Upper lobe of left lung (tissue), 6 donors: ENCODE data around the gene PPL. TPM values are rescaled to one million over a fixed set of nuclear protein-coding genes. Genes with fewer than 3 reads are reported as not detected.

Experiments
- ATAC-seq, 2 donors: fragments of 200-7000 bp; cut with Tn5 transposase; one replicate each; pipeline ENCODE4 v1.9.1; 2022; ENCODE audit warnings: mild to moderate bottlenecking in 2 of 2, moderate library complexity in 2 of 2; ENCODE audit not compliant: low FRiP score in 2 of 2
- DNase-seq, 2 donors: peaks; one replicate each; pipeline ENCODE4 v3.0.0-alpha.2; 2019 to 2020
- H3K27ac ChIP-seq, 4 donors: fragments of 200-600 bp; sonication (generic); one replicate each; pipeline ENCODE4 v1.5.1; 2016 to 2019
- H3K27me3 ChIP-seq, 4 donors: fragments of 200-600 bp; sonication (generic); one replicate each; pipeline ENCODE4 v1.5.1; 2017 to 2019
- H3K36me3 ChIP-seq, 4 donors: fragments of 200-600 bp; sonication (generic); one replicate each; pipeline ENCODE4 v1.5.1; 2016 to 2019
- H3K4me1 ChIP-seq, 4 donors: fragments of 200-600 bp; sonication (generic); one replicate each; pipeline ENCODE4 v1.5.1; 2018 to 2019
- H3K4me3 ChIP-seq, 4 donors: fragments of 200-600 bp; sonication (generic); one replicate each; pipeline ENCODE4 v1.5.1; 2017 to 2019; ENCODE audit warnings: mild to moderate bottlenecking in 2 of 4, moderate library complexity in 1 of 4
- H3K9me3 ChIP-seq, 4 donors: fragments of 200-600 bp; sonication (generic); one replicate each; pipeline ENCODE4 v1.5.1; 2018 to 2019
- CTCF ChIP-seq, 6 experiments: fragments of 450-650 bp in 4 of 6; fragments of 200-600 bp in 2 of 6; sonication (generic) in 2 of 6; IDR thresholded peaks; one replicate each; pipeline ENCODE4 v1.5.1; 2016 to 2019; ENCODE audit warnings: antibody characterized with exemption in 6 of 6
- EP300 ChIP-seq, 4 donors: sonication (generic); formaldehyde crosslinking; IDR thresholded peaks; one replicate each; pipeline ENCODE4 v1.5.1; 2017; ENCODE audit warnings: antibody characterized with exemption in 4 of 4, control low read depth in 2 of 4
- POLR2A ChIP-seq, 4 donors: fragments of 450-650 bp; IDR thresholded peaks; one replicate each; pipeline ENCODE4 v1.5.1; 2016 to 2017; ENCODE audit warnings: antibody characterized with exemption in 4 of 4, mild to moderate bottlenecking in 2 of 4
- POLR2AphosphoS5 ChIP-seq, 2 donors: sonication (generic); formaldehyde crosslinking; IDR thresholded peaks; one replicate each; pipeline ENCODE4 v1.5.1; 2017; ENCODE audit warnings: antibody characterized with exemption in 2 of 2
- WGBS, 2 donors: methylation state at CpG; one replicate each; pipeline ENCODE4 v1.1.5; 2017 to 2018; 5-methylcytosine and 5-hydroxymethylcytosine counted together
- total RNA-seq, 6 donors: library from RNA; depleted of rRNA in 4 of 6; stranded (reverse); fragments of >200 nt in 4 of 6; gene quantifications; one replicate each; pipeline versions ENCODE4 v1.1.0 to v1.2.1, GENCODE V29; 2016 to 2021
- donor health status: DM: no; HTN: no; CAD: no; lungs with moderate emphysema.
- donor health status: DM: no; HTN: yes; CAD: no; lungs with severe emphysema.

PPL gene
- total RNA-seq, 6 donors from 2014 or later: 72.7 to 156 (median 132) TPM

GRCh38 chr16:4846901-4847773, 89.8 kb downstream of the PPL start, which contains the start of the genes GLYR1 and UBN1:
TSS of gene GLYR1 (minus strand) at chr16:4847288. CDS start at chr16:4847265, 23 bp downstream.
TSS of gene UBN1 (plus strand) at chr16:4847481. CDS start at chr16:4852918, 5,437 bp downstream.
- TF ChIP-seq POLR2A (IDR thresholded peaks at IDR 0.05) (peak; percentile 59 to 93 (median 84)), POLR2AphosphoS5 (IDR thresholded peaks at IDR 0.05) (peak; percentile 79 to 92), EP300 (IDR thresholded peaks at IDR 0.05) (peak in 1 of 4 donors; percentile 19), CTCF (IDR thresholded peaks at IDR 0.05) (peak in 1 of 6 experiments; percentile 33)
- DNase-seq (peak; percentile 99 to 100), ATAC-seq (peak; percentile 96 to 97)
- Histone ChIP-seq H3K9me3 (no peaks in the 10 kb centered on the region), H3K4me3 (peak within 1 kb of the TSS; percentile 65 to 100 (median 92)), H3K36me3 (peaks cover 21 to 32% (median 27%) of the 10 kb centered on the region in 4 donors), H3K27ac (peak within 1 kb of the TSS; percentile 94 to 99 (median 98)), H3K4me1 (peaks cover 50 to 58% (median 53%) of the 10 kb centered on the region in 4 donors), H3K27me3 (no peaks in the 10 kb centered on the region)
- WGBS, 2 donors: 0 to 1% methylated on average over 13 to 17 of the region's 126 CpGs

GRCh38 chr16:4846503-4846900, 90.4 kb downstream of the PPL start:
- 0 to 3% methylated on average over 8 to 20 of the region's 27 CpGs for WGBS, 2 donors
- H3K4me3 ChIP-seq: peak overlapping the region; percentile 65 to 100 (median 92)
- peak; percentile 50 to 75 for ATAC-seq
- peak overlapping the region; percentile 94 to 99 (median 98) for H3K27ac ChIP-seq
- no peak for TF ChIP-seq CTCF (IDR thresholded peaks at IDR 0.05)
- TF ChIP-seq EP300 (IDR thresholded peaks at IDR 0.05): no peak
- peak in 1 of 4 donors; percentile 47 for TF ChIP-seq POLR2A (IDR thresholded peaks at IDR 0.05)
- TF ChIP-seq POLR2AphosphoS5 (IDR thresholded peaks at IDR 0.05): peak in 1 of 2 donors; percentile 59
- DNase-seq: peak in 1 of 2 donors; percentile 82
- no peaks in the 10 kb centered on the region for H3K9me3 ChIP-seq
- H3K27me3 ChIP-seq: no peaks in the 10 kb centered on the region
- H3K4me1 ChIP-seq: peaks cover 44 to 54% (median 47%) of the 10 kb centered on the region in 4 donors
- H3K36me3 ChIP-seq: peaks cover 21 to 38% (median 32%) of the 10 kb centered on the region in 4 donors

GRCh38 chr16:4840984-4841383, 96.0 kb downstream of the PPL start:
- ATAC-seq (no peak), DNase-seq (no peak)
- peaks cover 10 to 15% (median 13%) of the 10 kb centered on the region in 4 donors for H3K4me1 ChIP-seq
- H3K27me3 ChIP-seq: no peaks in the 10 kb centered on the region
- WGBS, 2 donors: 76 to 78% methylated on average over 5 of the region's 5 CpGs
- H3K36me3 ChIP-seq: peaks cover 37 to 90% (median 78%) of the 10 kb centered on the region in 4 donors
- H3K9me3 ChIP-seq: no peaks in the 10 kb centered on the region
- H3K27ac ChIP-seq: no peak overlapping the region
- H3K4me3 ChIP-seq: no peak overlapping the region
- no peak for TF ChIP-seq CTCF (IDR thresholded peaks at IDR 0.05)
- TF ChIP-seq POLR2A (IDR thresholded peaks at IDR 0.05): no peak
- no peak for TF ChIP-seq EP300 (IDR thresholded peaks at IDR 0.05)
- no peak for TF ChIP-seq POLR2AphosphoS5 (IDR thresholded peaks at IDR 0.05)

- H3K27ac ChIP-seq: no peak overlapping the region
- 88 to 93% methylated on average over 5 of the region's 5 CpGs for WGBS, 2 donors
- H3K36me3 ChIP-seq: peaks cover 38 to 98% (median 76%) of the 10 kb centered on the region in 4 donors
- TF ChIP-seq POLR2AphosphoS5 (IDR thresholded peaks at IDR 0.05) (no peak), CTCF (IDR thresholded peaks at IDR 0.05) (no peak), POLR2A (IDR thresholded peaks at IDR 0.05) (no peak), EP300 (IDR thresholded peaks at IDR 0.05) (no peak)
- H3K27me3 ChIP-seq: no peaks in the 10 kb centered on the region
- no peak overlapping the region for H3K4me3 ChIP-seq
- ATAC-seq (no peak), DNase-seq (no peak)
- H3K9me3 ChIP-seq: no peaks in the 10 kb centered on the region
- peaks cover under 1 to 5% (median 3%) of the 10 kb centered on the region in 4 donors for H3K4me1 ChIP-seq
Measured at GRCh38 chr16:4839942-4840341, 97.0 kb downstream of the PPL start.
